H1 (cell line): ENCODE measurements around the gene SORD.

ENCODE experiments used
- ATF3 ChIP-seq: IDR thresholded peaks from 2 replicates; pipeline ENCODE4 v1.6.1; 2011; ENCODE audit warnings: low read depth, mild to moderate bottlenecking, low read length; ENCODE audit not compliant: insufficient read depth
- CHD1 ChIP-seq: IDR thresholded peaks from 2 replicates; pipeline ENCODE4 v1.6.1; 2012; ENCODE audit warnings: low read depth, low read length, improper control_type of control experiment
- CTCF ChIP-seq, 3 experiments: IDR thresholded peaks; 1 replicate in 2 of 3; 2 replicates in 1 of 3; pipeline versions ENCODE4 v1.5.1 to v1.6.1; 2011; ENCODE audit warnings: low read length in 3 of 3, mild to moderate bottlenecking in 3 of 3, inconsistent platforms in 2 of 3, low read depth in 1 of 3, moderate library complexity in 1 of 3; ENCODE audit not compliant: insufficient read depth in 1 of 3; ENCODE audit errors: control extremely low read depth in 1 of 3
- EZH2 ChIP-seq: fragments of 200-600 bp; sonication (generic); IDR thresholded peaks from 2 replicates; pipeline ENCODE4 v1.7.1; 2012; ENCODE audit warnings: low read depth, mild to moderate bottlenecking, moderate library complexity, low read length, inconsistent platforms; ENCODE audit not compliant: severe bottlenecking
- GABPA ChIP-seq: IDR thresholded peaks from 2 replicates; pipeline ENCODE4 v1.6.1; 2011; ENCODE audit warnings: mild to moderate bottlenecking, low read length, moderate library complexity, borderline replicate concordance; ENCODE audit not compliant: insufficient read depth
- POLR2A ChIP-seq, 2 experiments: IDR thresholded peaks; 1 replicate in 1 of 2; 2 replicates in 1 of 2; pipeline ENCODE4 v1.6.1; 2011; ENCODE audit warnings: low read depth in 2 of 2, low read length in 2 of 2, mild to moderate bottlenecking in 2 of 2; ENCODE audit errors: control extremely low read depth in 1 of 2
- POLR2AphosphoS5 ChIP-seq: IDR thresholded peaks from 2 replicates; pipeline ENCODE4 v1.6.1; 2011; ENCODE audit warnings: low read depth, low read length
- RFX5 ChIP-seq: IDR thresholded peaks from 2 replicates; pipeline ENCODE4 v1.6.1; 2011; ENCODE audit warnings: low read depth, low read length, improper control_type of control experiment, borderline replicate concordance
- SP2 ChIP-seq: IDR thresholded peaks from 2 replicates; pipeline ENCODE4 v1.6.1; 2012; ENCODE audit warnings: mild to moderate bottlenecking, low read length, inconsistent platforms
- SUZ12 ChIP-seq: fragments of 200-600 bp; sonication (generic); IDR thresholded peaks from 2 replicates; pipeline ENCODE4 v1.6.1; 2012; ENCODE audit warnings: mild to moderate bottlenecking, inconsistent platforms, low read length, moderate library complexity, mixed read lengths
- TCF12 ChIP-seq: IDR thresholded peaks from 2 replicates; pipeline ENCODE4 v1.6.1; 2011; ENCODE audit warnings: low read depth, mild to moderate bottlenecking, low read length

GRCh38 chr15:45097466-45097865 is 74.5 kb downstream of the SORD start:
- no peak for TF ChIP-seq CTCF (IDR thresholded peaks at IDR 0.05; ENCODE audit: control extremely low read depth in 1 of 3, insufficient read depth in 1 of 3, low read depth in 1 of 3, low read length in 3 of 3)
- TF ChIP-seq CHD1 = no peak
- TF ChIP-seq POLR2A (IDR thresholded peaks at IDR 0.05; ENCODE audit: control extremely low read depth in 1 of 2, low read depth in 2 of 2, low read length in 2 of 2) = no peak
- TF ChIP-seq EZH2 = no peak
- no peak for TF ChIP-seq POLR2AphosphoS5
- no peak for TF ChIP-seq SP2
- TF ChIP-seq SUZ12 = no peak
- TF ChIP-seq GABPA = no peak
- no peak for TF ChIP-seq RFX5
- no peak for TF ChIP-seq ATF3
- no peak for TF ChIP-seq TCF12
